GM12878 (cell line): Measurements from ENCODE around the gene BAX. TPM values are rescaled to one million over a fixed set of nuclear protein-coding genes. Genes with fewer than 3 reads are reported as not detected.

Source experiments
- ATAC-seq: fragments of 200-7000 bp; cut with Tn5 transposase; 3 replicates; pipeline ENCODE4 v1.9.1; 2020; ENCODE audit warnings: mild to moderate bottlenecking, moderate library complexity
- BruUV-seq: library from RNA; stranded (reverse); fragments of 400-500 nt; replicated peaks from 2 replicates; lab custom pipeline; 2021; lab: Mats Ljungman, UMichigan
- CTCF ChIA-PET: fragments of 300-600 bp; sonication (Branson Sonifier 250); formaldehyde crosslinking; extraction: SDS; loops from one replicate; lab custom pipeline; 2021; ENCODE audit warnings: inconsistent platforms; lab: Yijun Ruan, JAX
- POLR2A ChIA-PET: fragments of 350-600 bp; formaldehyde crosslinking; extraction: SDS; loops from one replicate; lab custom pipeline; 2021; ENCODE audit warnings: inconsistent platforms; lab: Charles Lee
- RAD21 ChIA-PET: fragments of 300-600 bp; sonication (Branson Sonifier 250); formaldehyde crosslinking; loops from one replicate; lab custom pipeline; 2023; ENCODE audit warnings: antibody characterized with exemption; ENCODE audit not compliant: unreplicated experiment; lab: Charles Lee
- SMC1A ChIA-PET: fragments of 300-600 bp; sonication (Branson Sonifier 250); formaldehyde crosslinking; loops from one replicate; lab custom pipeline; 2023; ENCODE audit not compliant: unreplicated experiment, uncharacterized antibody; lab: Charles Lee
- DNase-seq: peaks from one replicate; pipeline ENCODE4 v3.0.0-alpha.2; 2011; ENCODE audit warnings: low read depth, low spot score
- FAIRE-seq: peaks from 3 replicates; lab custom pipeline; 2011; peaks lifted over from hg19 to GRCh38; lab: Jason Lieb, UNC
- H2AFZ ChIP-seq: 2 replicates; pipeline ENCODE4 v1.6.0; 2011; ENCODE audit warnings: low read depth, low read length, control low read depth; ENCODE audit not compliant: control insufficient read depth
- H3K27ac ChIP-seq: 2 replicates; pipeline ENCODE4 v1.5.1; 2011; ENCODE audit warnings: control low read depth; ENCODE audit not compliant: control insufficient read depth, insufficient read depth
- H3K27me3 ChIP-seq, 2 experiments: replicated peaks in 1 of 2; 2 replicates each; pipeline versions ENCODE4 v1.6.0 to v1.6.1; 2011; ENCODE audit warnings: low read length in 1 of 2; ENCODE audit not compliant: control insufficient read depth in 2 of 2, insufficient read depth in 2 of 2
- H3K36me3 ChIP-seq, 2 experiments: 2 replicates each; pipeline ENCODE4 v1.5.1; 2011; ENCODE audit warnings: low read length in 1 of 2; ENCODE audit not compliant: control insufficient read depth in 2 of 2, insufficient read depth in 2 of 2
- H3K4me1 ChIP-seq: 2 replicates; pipeline ENCODE4 v1.6.1; 2011; ENCODE audit warnings: mild to moderate bottlenecking, low read length, moderate library complexity, mixed read lengths; ENCODE audit not compliant: control insufficient read depth, insufficient read depth
- H3K4me2 ChIP-seq: 2 replicates; pipeline ENCODE4 v1.6.0; 2011; ENCODE audit warnings: control low read depth; ENCODE audit not compliant: control insufficient read depth, insufficient read depth
- H3K4me3 ChIP-seq: fragments of 200-600 bp; sonication (generic); 2 replicates; pipeline ENCODE4 v1.5.1; 2016
- H3K79me2 ChIP-seq: 2 replicates; pipeline ENCODE4 v1.6.0; 2011; ENCODE audit warnings: low read length; ENCODE audit not compliant: control insufficient read depth, insufficient read depth
- H3K9ac ChIP-seq: 2 replicates; pipeline ENCODE4 v1.8.0; 2011; ENCODE audit warnings: low read length, control low read depth, mixed read lengths; ENCODE audit not compliant: control insufficient read depth, insufficient read depth
- H3K9me3 ChIP-seq: replicated peaks from 3 replicates; pipeline ENCODE4 v1.5.1; 2011; ENCODE audit warnings: mild to moderate bottlenecking, low read length; ENCODE audit not compliant: control insufficient read depth, insufficient read depth
- H4K20me1 ChIP-seq: 2 replicates; pipeline ENCODE4 v1.6.0; 2011; ENCODE audit not compliant: control insufficient read depth, insufficient read depth
- LARP7 ChIP-seq: fragments of 450-650 bp; IDR thresholded peaks from 2 replicates; pipeline ENCODE4 v1.6.1; 2017; ENCODE audit warnings: mild to moderate bottlenecking
- NFYB ChIP-seq: IDR thresholded peaks from 2 replicates; pipeline ENCODE4 v1.6.1; 2011; ENCODE audit warnings: low read depth, mild to moderate bottlenecking, low read length, improper control_type of control experiment, moderate library complexity; ENCODE audit not compliant: insufficient read depth
- NR2C2 ChIP-seq: IDR thresholded peaks from 2 replicates; pipeline ENCODE4 v1.6.1; 2011; ENCODE audit warnings: borderline replicate concordance, low read depth; ENCODE audit not compliant: control insufficient read depth, insufficient read length
- POU2F2 ChIP-seq: IDR thresholded peaks from 3 replicates; pipeline ENCODE4 v1.6.1; 2011; ENCODE audit warnings: low read depth, mild to moderate bottlenecking, low read length, borderline replicate concordance
- SIN3A ChIP-seq: IDR thresholded peaks from 2 replicates; pipeline ENCODE4 v1.6.1; 2012; ENCODE audit warnings: low read depth, low read length, improper control_type of control experiment
- SMARCA5 ChIP-seq: fragments of 450-650 bp; IDR thresholded peaks from 2 replicates; pipeline ENCODE4 v1.6.1; 2017; ENCODE audit warnings: mild to moderate bottlenecking
- TCF3 ChIP-seq: IDR thresholded peaks from 2 replicates; pipeline ENCODE4 v1.6.1; 2012; ENCODE audit warnings: low read depth, mild to moderate bottlenecking, low read length, borderline replicate concordance; ENCODE audit not compliant: insufficient read depth
- TCF7 ChIP-seq: IDR thresholded peaks from 2 replicates; pipeline ENCODE4 v1.6.1; 2014; ENCODE audit warnings: antibody characterized with exemption, borderline replicate concordance
- WGBS: methylation state at CpG from one replicate; pipeline ENCODE4 v1.1.6; 2016; ENCODE audit warnings: low lambda C conversion rate; ENCODE audit not compliant: insufficient replicate concordance, insufficient coverage; ENCODE audit errors: missing lambda C conversion rate; 5-methylcytosine and 5-hydroxymethylcytosine counted together
- in situ Hi-C: fragments of 300-500 bp; cut with MboI; formaldehyde crosslinking; loops from 9 replicates; pipeline ENCODE4 v1.14.3; 2018; ENCODE audit warnings: mixed read lengths
- intact Hi-C: fragments of 100-400 bp; cut with micrococcal nuclease; formaldehyde crosslinking; loops from one replicate; pipeline ENCODE4 v1.14.2; 2022; ENCODE audit not compliant: unreplicated experiment
- polyA plus RNA-seq, 11 experiments: library from polyadenylated mRNA; depleted of rRNA in 4 of 11; unstranded in 6 of 11; stranded (reverse) in 5 of 11; fragments of >200 nt; fragmentation: Nextera tagmentation in 4 of 11; fragmentation: Illumina TruSeq in 1 of 11; extraction: Ambion mirVana in 4 of 11; extraction: Trizol in 1 of 11; gene quantifications; 1 replicate in 1 of 11; 2 replicates in 10 of 11; pipeline versions ENCODE4 v1.2.1 to v1.2.3, GENCODE V29; 2011 to 2016; ENCODE audit warnings: inconsistent platforms in 2 of 11, missing spikeins in 2 of 11, low read depth in 1 of 11
- total RNA-seq, 4 experiments: library from RNA; depleted of rRNA in 3 of 4; stranded (reverse); fragments of >200 nt in 3 of 4; fragmentation: Illumina TruSeq in 1 of 4; extraction: Trizol in 1 of 4; gene quantifications; 2 replicates each; pipeline versions ENCODE4 v1.2.1 to v1.2.3, GENCODE V29; 2013 to 2021
- TF ChIP-seq, protein P1 (sequence below): IDR thresholded peaks from 2 replicates; pipeline ENCODE4 v1.6.1; 2011; ENCODE audit warnings: borderline replicate concordance, low read depth, mild to moderate bottlenecking, moderate library complexity, mixed read lengths, low read length; ENCODE audit not compliant: insufficient read depth; ENCODE audit errors: extremely low read length
- TF ChIP-seq, protein P2 (sequence below): IDR thresholded peaks from 2 replicates; pipeline ENCODE4 v1.6.1; 2012; ENCODE audit warnings: mild to moderate bottlenecking, low read depth, low read length
- TF ChIP-seq, protein P3 (sequence below): fragments of 450-650 bp; IDR thresholded peaks from 2 replicates; pipeline ENCODE4 v1.6.1; 2018; ENCODE audit warnings: mild to moderate bottlenecking, low read depth, moderate library complexity; ENCODE audit not compliant: partially characterized antibody
- TF ChIP-seq, protein P4 (sequence below): fragments of 450-650 bp; formaldehyde crosslinking; IDR thresholded peaks from 2 replicates; pipeline ENCODE4 v1.4.0; 2022; ENCODE audit warnings: mild to moderate bottlenecking, moderate library complexity

Gene BAX
- total and polyA plus RNA-seq, 10 of the 15 experiments (the other 5 are each of a cell fraction or from before 2014, with no cell fraction given) = 7.2 to 221 (median 137) TPM

DNA sequence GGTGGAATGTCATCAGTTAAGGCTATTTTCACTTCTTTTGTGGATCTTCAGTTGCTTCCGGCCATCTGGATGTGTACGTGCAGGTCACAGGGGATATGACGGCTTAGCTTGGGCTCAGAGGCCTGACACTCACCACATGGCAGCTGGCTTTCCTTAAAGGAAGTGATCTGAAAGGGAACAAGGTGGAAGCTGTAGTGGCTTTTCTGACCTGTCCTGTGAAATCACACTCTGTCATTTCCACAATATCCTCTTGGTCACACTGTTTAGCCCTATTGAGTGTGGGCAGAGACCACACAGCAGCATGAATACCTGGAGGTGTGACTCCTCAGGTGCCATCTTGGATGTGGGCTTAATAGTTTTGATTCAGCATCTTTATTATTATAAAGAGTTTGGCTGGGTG lies 4.5 kb upstream of the BAX start:
- Histone ChIP-seq H2AFZ (no peak overlapping the region), H3K27me3 (no peaks in the 10 kb centered on the region), H4K20me1 (no peaks in the 10 kb centered on the region), H3K27ac (no peak overlapping the region), H3K79me2 (peaks cover 5% of the 10 kb centered on the region), H3K4me2 (no peak overlapping the region), H3K9me3 (peaks cover 10% of the 10 kb centered on the region; the same call in 1 of the 3 replicates), H3K9ac (no peak overlapping the region), H3K4me1 (no peaks in the 10 kb centered on the region), H3K36me3 (no peaks in the 10 kb centered on the region), H3K4me3 (no peak overlapping the region)
- RAD21 ChIA-PET = no interaction called here
- SMC1A ChIA-PET = interaction anchor here (1.3 kb wide), 1 partner anchor 92 kb away, joined by 3 read pairs; no protein-coding TSS in a partner anchor
- intact Hi-C loops (no loop called here), in situ Hi-C loops (no loop called here)
- FAIRE-seq (no peak), ATAC-seq (no peak), DNase-seq (no peak)
- CTCF ChIA-PET = interaction anchor here (1.4 kb wide), 1 partner anchor 107 kb away, joined by 3 read pairs; no protein-coding TSS in a partner anchor
- POLR2A ChIA-PET = interaction anchor here (2.1 kb wide), 1 partner anchor 44 kb away, joined by 5 read pairs; the partner anchor contains the start of genes GYS1 and RUVBL2
- 51% methylated on average over 3 of the region's 3 CpGs for WGBS
- no TSS peak for BruUV-seq
- TF ChIP-seq TCF7 (no peak), NR2C2 (no peak), SMARCA5 (no peak), NFYB (no peak), POU2F2 (no peak), LARP7 (no peak), SIN3A (no peak), TCF3 (no peak)
- TF ChIP-seq, protein P1, sequence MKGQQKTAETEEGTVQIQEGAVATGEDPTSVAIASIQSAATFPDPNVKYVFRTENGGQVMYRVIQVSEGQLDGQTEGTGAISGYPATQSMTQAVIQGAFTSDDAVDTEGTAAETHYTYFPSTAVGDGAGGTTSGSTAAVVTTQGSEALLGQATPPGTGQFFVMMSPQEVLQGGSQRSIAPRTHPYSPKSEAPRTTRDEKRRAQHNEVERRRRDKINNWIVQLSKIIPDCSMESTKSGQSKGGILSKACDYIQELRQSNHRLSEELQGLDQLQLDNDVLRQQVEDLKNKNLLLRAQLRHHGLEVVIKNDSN = no peak
- TF ChIP-seq, protein P2, sequence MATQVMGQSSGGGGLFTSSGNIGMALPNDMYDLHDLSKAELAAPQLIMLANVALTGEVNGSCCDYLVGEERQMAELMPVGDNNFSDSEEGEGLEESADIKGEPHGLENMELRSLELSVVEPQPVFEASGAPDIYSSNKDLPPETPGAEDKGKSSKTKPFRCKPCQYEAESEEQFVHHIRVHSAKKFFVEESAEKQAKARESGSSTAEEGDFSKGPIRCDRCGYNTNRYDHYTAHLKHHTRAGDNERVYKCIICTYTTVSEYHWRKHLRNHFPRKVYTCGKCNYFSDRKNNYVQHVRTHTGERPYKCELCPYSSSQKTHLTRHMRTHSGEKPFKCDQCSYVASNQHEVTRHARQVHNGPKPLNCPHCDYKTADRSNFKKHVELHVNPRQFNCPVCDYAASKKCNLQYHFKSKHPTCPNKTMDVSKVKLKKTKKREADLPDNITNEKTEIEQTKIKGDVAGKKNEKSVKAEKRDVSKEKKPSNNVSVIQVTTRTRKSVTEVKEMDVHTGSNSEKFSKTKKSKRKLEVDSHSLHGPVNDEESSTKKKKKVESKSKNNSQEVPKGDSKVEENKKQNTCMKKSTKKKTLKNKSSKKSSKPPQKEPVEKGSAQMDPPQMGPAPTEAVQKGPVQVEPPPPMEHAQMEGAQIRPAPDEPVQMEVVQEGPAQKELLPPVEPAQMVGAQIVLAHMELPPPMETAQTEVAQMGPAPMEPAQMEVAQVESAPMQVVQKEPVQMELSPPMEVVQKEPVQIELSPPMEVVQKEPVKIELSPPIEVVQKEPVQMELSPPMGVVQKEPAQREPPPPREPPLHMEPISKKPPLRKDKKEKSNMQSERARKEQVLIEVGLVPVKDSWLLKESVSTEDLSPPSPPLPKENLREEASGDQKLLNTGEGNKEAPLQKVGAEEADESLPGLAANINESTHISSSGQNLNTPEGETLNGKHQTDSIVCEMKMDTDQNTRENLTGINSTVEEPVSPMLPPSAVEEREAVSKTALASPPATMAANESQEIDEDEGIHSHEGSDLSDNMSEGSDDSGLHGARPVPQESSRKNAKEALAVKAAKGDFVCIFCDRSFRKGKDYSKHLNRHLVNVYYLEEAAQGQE = no peak
- TF ChIP-seq, protein P3, sequence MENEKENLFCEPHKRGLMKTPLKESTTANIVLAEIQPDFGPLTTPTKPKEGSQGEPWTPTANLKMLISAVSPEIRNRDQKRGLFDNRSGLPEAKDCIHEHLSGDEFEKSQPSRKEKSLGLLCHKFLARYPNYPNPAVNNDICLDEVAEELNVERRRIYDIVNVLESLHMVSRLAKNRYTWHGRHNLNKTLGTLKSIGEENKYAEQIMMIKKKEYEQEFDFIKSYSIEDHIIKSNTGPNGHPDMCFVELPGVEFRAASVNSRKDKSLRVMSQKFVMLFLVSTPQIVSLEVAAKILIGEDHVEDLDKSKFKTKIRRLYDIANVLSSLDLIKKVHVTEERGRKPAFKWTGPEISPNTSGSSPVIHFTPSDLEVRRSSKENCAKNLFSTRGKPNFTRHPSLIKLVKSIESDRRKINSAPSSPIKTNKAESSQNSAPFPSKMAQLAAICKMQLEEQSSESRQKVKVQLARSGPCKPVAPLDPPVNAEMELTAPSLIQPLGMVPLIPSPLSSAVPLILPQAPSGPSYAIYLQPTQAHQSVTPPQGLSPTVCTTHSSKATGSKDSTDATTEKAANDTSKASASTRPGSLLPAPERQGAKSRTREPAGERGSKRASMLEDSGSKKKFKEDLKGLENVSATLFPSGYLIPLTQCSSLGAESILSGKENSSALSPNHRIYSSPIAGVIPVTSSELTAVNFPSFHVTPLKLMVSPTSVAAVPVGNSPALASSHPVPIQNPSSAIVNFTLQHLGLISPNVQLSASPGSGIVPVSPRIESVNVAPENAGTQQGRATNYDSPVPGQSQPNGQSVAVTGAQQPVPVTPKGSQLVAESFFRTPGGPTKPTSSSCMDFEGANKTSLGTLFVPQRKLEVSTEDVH = no peak
- TF ChIP-seq, protein P4, sequence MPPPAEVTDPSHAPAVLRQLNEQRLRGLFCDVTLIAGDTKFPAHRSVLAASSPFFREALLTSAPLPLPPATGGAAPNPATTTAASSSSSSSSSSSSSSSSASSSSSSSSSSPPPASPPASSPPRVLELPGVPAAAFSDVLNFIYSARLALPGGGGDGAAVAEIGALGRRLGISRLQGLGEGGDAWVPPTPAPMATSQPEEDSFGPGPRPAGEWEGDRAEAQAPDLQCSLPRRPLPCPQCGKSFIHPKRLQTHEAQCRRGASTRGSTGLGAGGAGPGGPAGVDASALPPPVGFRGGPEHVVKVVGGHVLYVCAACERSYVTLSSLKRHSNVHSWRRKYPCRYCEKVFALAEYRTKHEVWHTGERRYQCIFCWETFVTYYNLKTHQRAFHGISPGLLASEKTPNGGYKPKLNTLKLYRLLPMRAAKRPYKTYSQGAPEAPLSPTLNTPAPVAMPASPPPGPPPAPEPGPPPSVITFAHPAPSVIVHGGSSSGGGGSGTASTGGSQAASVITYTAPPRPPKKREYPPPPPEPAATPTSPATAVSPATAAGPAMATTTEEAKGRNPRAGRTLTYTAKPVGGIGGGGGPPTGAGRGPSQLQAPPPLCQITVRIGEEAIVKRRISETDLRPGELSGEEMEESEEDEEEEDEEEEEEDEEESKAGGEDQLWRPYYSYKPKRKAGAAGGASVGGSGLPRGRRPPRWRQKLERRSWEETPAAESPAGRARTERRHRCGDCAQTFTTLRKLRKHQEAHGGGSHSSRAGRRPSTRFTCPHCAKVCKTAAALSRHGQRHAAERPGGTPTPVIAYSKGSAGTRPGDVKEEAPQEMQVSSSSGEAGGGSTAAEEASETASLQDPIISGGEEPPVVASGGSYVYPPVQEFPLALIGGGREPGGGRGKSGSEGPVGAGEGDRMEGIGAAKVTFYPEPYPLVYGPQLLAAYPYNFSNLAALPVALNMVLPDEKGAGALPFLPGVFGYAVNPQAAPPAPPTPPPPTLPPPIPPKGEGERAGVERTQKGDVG (CRISPR knock-in tag) = no peak
